ENCODE data around the gene DEAF1.

The DEAF1 gene

DNA sequence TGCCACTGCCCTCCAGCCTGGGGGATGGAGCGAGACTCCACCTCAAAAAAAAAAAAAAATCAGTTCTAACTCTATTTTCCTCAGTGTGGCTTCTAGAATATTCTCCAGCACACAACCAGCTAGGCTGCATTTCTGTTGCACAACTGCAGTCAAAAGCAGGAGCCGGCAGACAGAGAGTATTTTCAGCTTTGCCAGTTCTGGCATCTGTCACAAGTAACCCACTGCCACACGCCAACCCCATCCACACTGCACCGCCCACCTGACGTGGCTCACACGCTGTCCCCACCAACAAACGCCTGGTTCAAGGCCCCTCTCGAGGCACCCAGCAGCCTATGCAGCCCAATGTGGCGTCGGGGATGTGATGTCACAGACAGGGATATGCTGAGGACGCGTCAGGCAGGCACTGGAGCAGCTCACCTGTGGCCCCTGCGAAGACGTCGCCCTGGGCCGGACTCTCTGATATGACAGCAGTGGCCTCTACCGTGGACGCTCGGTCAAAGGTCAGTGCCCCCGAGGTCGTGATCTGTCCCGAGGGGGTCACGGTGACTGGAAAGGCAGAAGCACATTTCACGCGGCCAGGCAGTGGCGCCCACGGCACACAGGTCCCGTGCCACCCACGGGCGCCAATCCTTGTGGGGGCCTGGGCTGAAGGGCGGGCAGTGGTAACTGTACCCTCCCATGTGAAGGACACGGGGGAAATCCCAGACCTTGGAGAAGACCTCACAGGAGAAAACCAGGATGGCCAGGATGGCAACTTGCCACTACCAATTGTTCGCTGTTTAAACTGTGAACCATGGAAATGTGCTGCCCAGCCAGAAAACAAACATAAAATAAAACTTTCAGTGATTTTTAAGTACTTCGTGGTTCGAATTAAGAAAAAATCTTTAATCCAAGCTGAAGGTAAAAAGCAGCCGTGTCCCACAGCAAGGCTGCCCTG lies 15.5 kb downstream of the DEAF1 start:
- H3K4me3 ChIP-seq (ENCODE audit: low read length): no peak overlapping the region
- H3K9ac ChIP-seq (ENCODE audit: low read length): no peak overlapping the region
- H3K27me3 ChIP-seq (ENCODE audit: control insufficient read depth, insufficient read depth, low read length): no peaks in the 10 kb centered on the region
- no peaks in the 10 kb centered on the region for H3K4me1 ChIP-seq (ENCODE audit: control insufficient read depth, insufficient read depth, low read length)
- peaks cover 11% of the 10 kb centered on the region for H3K36me3 ChIP-seq (ENCODE audit: control insufficient read depth, insufficient read depth, low read length)
- no peak overlapping the region for H3K27ac ChIP-seq (ENCODE audit: low read depth, low read length)

DNA sequence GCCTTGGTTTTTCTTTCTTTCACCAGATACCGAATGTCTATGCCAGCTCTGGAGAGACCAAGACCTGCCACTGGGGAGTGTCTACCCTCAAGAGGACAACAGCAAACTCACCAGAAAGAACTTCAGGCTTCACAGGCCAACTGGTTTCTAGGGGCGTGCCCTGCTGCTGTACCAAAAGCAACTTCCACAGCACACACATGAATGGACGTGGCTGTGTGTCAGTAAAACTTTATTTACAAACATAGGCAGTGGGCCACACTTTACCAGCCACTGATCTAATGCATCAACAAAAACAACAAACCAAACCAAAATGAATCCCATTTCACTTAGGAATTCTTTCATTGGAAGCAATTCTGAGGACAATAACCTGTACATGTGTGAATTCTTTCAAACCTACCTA lies 16.7 kb downstream of the DEAF1 start:
- H3K9ac ChIP-seq (ENCODE audit: low read length): no peak overlapping the region
- no peaks in the 10 kb centered on the region for H3K4me1 ChIP-seq (ENCODE audit: control insufficient read depth, insufficient read depth, low read length)
- no peak overlapping the region for H3K27ac ChIP-seq (ENCODE audit: low read depth, low read length)
- H3K27me3 ChIP-seq (ENCODE audit: control insufficient read depth, insufficient read depth, low read length): no peaks in the 10 kb centered on the region
- no peak overlapping the region for H3K4me3 ChIP-seq (ENCODE audit: low read length)
- peaks cover 18% of the 10 kb centered on the region for H3K36me3 ChIP-seq (ENCODE audit: control insufficient read depth, insufficient read depth, low read length)

DNA sequence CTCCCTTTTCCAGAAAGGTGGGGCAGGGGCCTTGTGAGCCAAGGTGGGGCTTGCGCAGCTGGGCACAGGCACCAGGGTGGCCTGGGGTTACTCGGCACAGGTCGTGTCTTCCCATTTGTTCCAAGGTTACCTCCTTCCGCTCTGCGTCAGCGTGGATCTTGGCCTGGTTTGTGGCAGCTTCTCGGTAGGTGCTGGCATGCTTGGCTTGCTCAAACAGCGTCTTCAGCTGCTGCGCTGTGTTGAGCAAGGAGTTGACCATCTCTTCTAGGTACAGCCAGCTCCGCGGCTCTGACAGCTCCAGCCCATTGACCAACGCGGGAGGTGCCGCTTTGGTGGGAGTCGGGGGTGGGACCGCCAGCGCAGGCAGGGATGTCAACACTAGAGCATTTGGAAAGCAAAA lies 20.6 kb downstream of the DEAF1 start:
- no peaks in the 10 kb centered on the region for H3K27me3 ChIP-seq (ENCODE audit: control insufficient read depth, insufficient read depth, low read length)
- H3K4me3 ChIP-seq (ENCODE audit: low read length): no peak overlapping the region
- H3K36me3 ChIP-seq (ENCODE audit: control insufficient read depth, insufficient read depth, low read length): peaks cover 16% of the 10 kb centered on the region
- no peaks in the 10 kb centered on the region for H3K4me1 ChIP-seq (ENCODE audit: control insufficient read depth, insufficient read depth, low read length)
- H3K27ac ChIP-seq (ENCODE audit: low read depth, low read length): no peak overlapping the region
- no peak overlapping the region for H3K9ac ChIP-seq (ENCODE audit: low read length)

DNA sequence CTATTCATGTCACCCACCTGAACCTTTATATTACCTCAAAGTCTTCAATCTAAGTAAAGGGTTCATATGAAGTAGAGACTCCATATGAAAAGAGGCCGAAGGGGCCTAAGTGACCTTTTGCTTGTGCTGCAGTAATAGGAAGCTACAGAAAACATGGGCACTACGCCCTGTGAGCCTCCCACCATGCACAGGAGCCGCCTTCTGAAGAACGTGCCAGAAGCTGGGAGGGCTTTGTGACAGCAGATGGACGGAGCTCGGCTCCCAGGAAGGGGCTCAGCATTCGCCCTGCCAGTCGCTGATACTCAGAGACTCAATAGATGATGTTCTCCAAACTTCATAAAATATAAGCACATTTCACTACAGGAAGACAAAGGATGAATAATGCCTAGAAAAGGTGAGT lies 21.2 kb downstream of the DEAF1 start:
- H3K36me3 ChIP-seq (ENCODE audit: control insufficient read depth, insufficient read depth, low read length): peaks cover 14% of the 10 kb centered on the region
- H3K4me1 ChIP-seq (ENCODE audit: control insufficient read depth, insufficient read depth, low read length): no peaks in the 10 kb centered on the region
- no peaks in the 10 kb centered on the region for H3K27me3 ChIP-seq (ENCODE audit: control insufficient read depth, insufficient read depth, low read length)
- no peak overlapping the region for H3K9ac ChIP-seq (ENCODE audit: low read length)
- no peak overlapping the region for H3K27ac ChIP-seq (ENCODE audit: low read depth, low read length)
- H3K4me3 ChIP-seq (ENCODE audit: low read length): no peak overlapping the region

DNA sequence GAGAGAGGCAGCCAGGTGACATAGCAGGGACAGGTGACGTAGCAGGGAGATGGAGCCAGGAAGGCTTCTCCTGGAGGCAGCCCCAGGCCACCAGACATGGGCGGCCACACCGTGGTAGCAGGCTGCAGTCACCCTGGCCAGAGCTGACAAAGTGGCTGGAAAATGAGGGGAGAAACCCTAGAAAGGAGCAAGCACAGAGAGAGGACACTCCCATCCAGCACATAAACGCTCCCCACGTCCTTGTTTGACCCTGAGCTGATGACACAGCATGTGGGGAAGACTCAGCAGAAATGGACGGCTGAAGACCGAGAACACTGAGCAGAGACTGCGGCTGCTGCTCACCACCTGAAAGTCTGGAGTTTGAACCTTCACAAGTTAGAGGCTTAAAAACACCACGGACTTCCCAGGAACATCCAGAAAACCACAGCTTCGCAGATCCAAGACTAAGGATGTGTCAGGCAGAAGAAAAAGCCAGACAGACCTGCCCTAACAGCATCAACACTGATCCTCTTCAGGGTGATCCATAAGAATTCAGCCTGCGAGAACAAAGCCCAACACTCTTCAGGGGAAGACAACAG lies 29.2 kb downstream of the DEAF1 start:
- H3K36me3 ChIP-seq (ENCODE audit: control insufficient read depth, insufficient read depth, low read length): peaks cover 2% of the 10 kb centered on the region
- no peaks in the 10 kb centered on the region for H3K27me3 ChIP-seq (ENCODE audit: control insufficient read depth, insufficient read depth, low read length)
- H3K4me1 ChIP-seq (ENCODE audit: control insufficient read depth, insufficient read depth, low read length): peaks cover 11% of the 10 kb centered on the region
- H3K27ac ChIP-seq (ENCODE audit: low read depth, low read length): peak overlapping the region; percentile 68
- H3K4me3 ChIP-seq (ENCODE audit: low read length): no peak overlapping the region
- H3K9ac ChIP-seq (ENCODE audit: low read length): no peak overlapping the region

DNA sequence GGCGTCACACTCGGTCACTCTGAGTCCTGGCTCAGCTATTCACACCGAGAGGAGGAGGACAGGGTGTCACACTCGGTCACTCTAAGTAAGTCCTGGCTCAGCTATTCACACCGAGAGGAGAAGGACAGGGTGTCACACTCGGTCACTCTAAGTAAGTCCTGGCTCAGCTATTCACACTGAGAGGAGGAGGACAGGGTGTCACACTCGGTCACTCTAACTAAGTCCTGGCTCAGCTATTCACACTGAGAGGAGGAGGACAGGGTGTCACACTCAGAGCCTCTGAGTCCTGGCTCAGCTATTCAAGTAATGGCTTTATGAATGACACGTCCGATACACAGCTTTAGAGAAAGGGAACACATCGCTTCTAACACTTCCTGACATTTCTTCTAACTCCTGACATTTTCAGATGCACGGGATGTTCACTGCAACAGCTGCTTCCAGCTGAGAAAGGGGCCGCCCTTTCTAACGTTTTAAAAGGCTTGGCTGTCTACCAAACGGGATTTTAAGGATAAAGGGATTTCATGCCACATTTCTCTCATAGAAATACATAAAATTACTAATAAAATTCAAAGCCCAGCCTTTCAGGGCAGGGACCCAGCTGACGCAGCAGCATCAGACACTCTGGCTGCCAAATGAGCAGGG lies 29.8 kb downstream of the DEAF1 start:
- no peak overlapping the region for H3K4me3 ChIP-seq (ENCODE audit: low read length)
- peaks cover 2% of the 10 kb centered on the region for H3K36me3 ChIP-seq (ENCODE audit: control insufficient read depth, insufficient read depth, low read length)
- H3K27me3 ChIP-seq (ENCODE audit: control insufficient read depth, insufficient read depth, low read length): no peaks in the 10 kb centered on the region
- no peak overlapping the region for H3K9ac ChIP-seq (ENCODE audit: low read length)
- H3K27ac ChIP-seq (ENCODE audit: low read depth, low read length): peak overlapping the region; percentile 68
- peaks cover 11% of the 10 kb centered on the region for H3K4me1 ChIP-seq (ENCODE audit: control insufficient read depth, insufficient read depth, low read length)

DNA sequence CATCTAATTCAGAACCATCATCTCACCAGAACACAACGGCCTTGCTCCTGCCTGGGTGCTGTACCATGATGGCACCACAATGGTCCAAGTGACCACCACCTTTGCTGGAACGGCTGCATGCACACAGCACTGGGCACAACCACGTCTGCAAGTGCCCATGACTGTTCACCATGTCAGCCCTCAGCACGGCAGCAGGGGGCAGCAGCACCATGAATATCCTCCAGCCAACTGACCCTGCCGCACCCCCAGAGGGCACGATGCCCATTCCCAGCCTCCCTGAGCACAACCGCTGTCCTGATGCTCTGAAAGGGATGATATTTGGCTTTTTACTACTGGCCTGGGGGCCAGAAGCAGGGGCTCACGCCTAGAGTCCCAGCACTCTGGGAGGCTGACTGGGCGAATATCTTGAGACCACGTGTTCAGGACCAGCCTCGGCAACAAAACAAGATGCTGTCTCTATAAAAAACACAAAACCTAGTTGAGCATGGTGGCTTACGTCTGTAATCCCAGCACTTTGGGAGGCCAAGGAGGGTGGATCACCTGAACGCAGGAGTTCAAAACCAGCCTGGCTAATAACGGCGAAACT lies 32.2 kb downstream of the DEAF1 start:
- Histone ChIP-seq H3K4me3 (ENCODE audit: low read length) (no peak overlapping the region), H3K27me3 (ENCODE audit: control insufficient read depth, insufficient read depth, low read length) (no peaks in the 10 kb centered on the region), H3K36me3 (ENCODE audit: control insufficient read depth, insufficient read depth, low read length) (peaks cover 5% of the 10 kb centered on the region), H3K4me1 (ENCODE audit: control insufficient read depth, insufficient read depth, low read length) (peaks cover 11% of the 10 kb centered on the region), H3K27ac (ENCODE audit: low read depth, low read length) (no peak overlapping the region), H3K9ac (ENCODE audit: low read length) (no peak overlapping the region)

DNA sequence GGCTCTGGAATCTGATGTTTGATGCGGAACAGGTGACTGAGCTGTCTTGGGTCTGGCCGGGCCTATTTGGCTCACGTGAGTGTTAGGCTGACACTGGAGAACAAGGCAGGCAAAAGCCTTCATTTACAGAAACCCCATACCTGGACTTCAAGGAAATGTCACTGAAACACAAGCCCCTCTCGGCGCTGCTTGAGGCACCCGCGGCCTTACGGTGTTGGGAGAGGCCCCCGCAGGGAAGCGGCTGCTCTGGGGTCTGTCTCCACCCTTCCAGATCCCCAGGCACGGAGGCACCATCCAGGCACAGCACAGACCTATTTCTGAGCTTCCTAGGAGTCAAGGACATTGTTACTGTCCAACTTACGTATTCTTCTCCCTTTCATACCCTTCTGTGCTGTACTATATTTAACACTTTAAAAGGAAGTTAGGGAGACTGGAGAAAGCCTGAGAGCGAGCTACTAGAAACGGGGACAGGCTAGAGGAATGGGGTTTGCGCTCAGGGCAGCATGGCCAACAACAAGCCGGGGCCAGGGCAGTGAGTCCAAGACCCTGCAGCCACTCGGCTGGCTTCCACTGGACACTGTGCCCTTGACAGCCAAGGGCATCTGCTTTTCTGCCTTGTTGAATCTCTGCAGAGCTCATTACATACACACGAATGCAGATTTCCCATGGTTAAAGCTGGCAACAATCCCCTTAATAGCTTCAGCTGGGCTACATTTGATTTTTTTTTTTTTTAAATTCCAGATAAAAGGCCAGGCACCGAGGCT lies 34.2 kb downstream of the DEAF1 start:
- peaks cover 7% of the 10 kb centered on the region for H3K4me1 ChIP-seq (ENCODE audit: control insufficient read depth, insufficient read depth, low read length)
- H3K36me3 ChIP-seq (ENCODE audit: control insufficient read depth, insufficient read depth, low read length): peaks cover 2% of the 10 kb centered on the region
- H3K27ac ChIP-seq (ENCODE audit: low read depth, low read length): no peak overlapping the region
- H3K4me3 ChIP-seq (ENCODE audit: low read length): no peak overlapping the region
- no peak overlapping the region for H3K9ac ChIP-seq (ENCODE audit: low read length)
- no peaks in the 10 kb centered on the region for H3K27me3 ChIP-seq (ENCODE audit: control insufficient read depth, insufficient read depth, low read length)

DNA sequence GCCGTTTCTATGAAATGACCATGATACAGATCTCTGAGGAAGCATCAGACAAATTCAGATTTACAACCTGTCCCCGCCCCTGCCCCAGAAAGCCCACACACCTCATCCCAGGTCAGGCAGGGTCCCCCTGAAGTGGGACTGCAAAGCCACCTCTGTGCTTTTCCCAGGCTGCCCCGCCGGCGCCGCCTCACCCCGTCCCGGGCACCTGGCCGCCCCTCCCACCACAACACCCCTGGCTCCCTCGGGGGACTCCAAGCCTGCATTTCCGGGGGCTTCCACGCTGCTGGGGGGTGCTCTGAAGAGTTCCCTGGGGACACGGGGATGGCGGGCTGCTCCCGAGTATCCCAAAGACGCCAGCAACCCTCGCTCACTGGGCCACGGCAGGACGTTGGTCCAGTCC lies 34.7 kb downstream of the DEAF1 start:
- H3K9ac ChIP-seq (ENCODE audit: low read length): no peak overlapping the region

DNA sequence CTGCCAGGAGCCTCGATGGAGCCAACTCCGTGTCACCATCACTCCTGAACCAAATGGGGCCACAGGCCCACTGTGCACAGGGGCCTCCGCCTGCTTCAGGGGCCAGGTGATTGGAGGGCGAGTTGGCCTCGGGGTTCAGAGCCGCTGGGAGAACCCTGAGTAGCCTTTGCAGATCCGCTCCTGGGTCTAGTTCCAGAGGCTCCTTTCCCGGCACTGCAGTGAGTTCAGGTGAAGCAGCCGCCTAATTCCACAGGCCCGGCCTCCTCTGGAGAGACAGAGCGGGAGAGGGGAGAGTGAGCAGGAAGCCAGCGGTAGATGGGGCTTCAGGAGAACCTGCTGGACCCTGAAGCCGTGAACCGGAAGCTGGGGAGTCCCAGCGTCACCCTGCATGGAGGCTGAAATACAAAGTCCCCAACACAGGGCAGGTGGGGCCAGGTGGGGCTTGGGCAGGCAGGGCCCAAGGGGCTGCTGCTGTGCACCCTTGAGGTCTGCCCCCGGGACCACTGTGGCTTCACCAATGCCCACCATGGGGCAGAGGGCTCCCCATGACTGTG lies 35.4 kb downstream of the DEAF1 start:
- no peak overlapping the region for H3K9ac ChIP-seq (ENCODE audit: low read length)
- no peaks in the 10 kb centered on the region for H3K27me3 ChIP-seq (ENCODE audit: control insufficient read depth, insufficient read depth, low read length)
- H3K27ac ChIP-seq (ENCODE audit: low read depth, low read length): no peak overlapping the region
- peaks cover 2% of the 10 kb centered on the region for H3K36me3 ChIP-seq (ENCODE audit: control insufficient read depth, insufficient read depth, low read length)
- no peak overlapping the region for H3K4me3 ChIP-seq (ENCODE audit: low read length)
- no peaks in the 10 kb centered on the region for H3K4me1 ChIP-seq (ENCODE audit: control insufficient read depth, insufficient read depth, low read length)

More for the DNA sequence above, 34.7 kb downstream of the DEAF1 start:
- Histone ChIP-seq H3K4me3 (ENCODE audit: low read length) (no peak overlapping the region), H3K36me3 (ENCODE audit: control insufficient read depth, insufficient read depth, low read length) (peaks cover 2% of the 10 kb centered on the region), H3K4me1 (ENCODE audit: control insufficient read depth, insufficient read depth, low read length) (peaks cover 1% of the 10 kb centered on the region), H3K27me3 (ENCODE audit: control insufficient read depth, insufficient read depth, low read length) (no peaks in the 10 kb centered on the region), H3K27ac (ENCODE audit: low read depth, low read length) (no peak overlapping the region)

DNA sequence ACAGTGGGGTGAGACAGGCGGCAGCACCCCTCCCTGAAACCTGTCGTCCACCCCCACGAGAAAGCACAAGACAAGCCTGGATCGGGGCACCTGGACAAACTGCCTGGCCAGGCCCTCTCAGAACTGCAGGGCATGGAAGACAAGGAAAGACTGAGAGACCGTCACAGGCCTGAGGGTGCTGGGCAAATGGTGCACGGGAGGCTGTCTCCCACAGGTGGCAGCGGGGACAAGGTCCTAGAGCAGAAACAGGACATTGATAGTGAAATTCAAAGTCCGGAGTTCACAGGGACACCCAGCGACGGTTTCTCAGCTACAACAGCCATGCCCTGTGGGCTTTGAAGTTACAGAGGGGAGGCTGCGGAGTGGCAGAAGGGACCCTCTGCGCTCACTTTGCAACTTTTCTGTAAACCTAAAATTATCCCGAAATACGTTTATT lies 37.3 kb downstream of the DEAF1 start:
- Histone ChIP-seq H3K4me1 (ENCODE audit: control insufficient read depth, insufficient read depth, low read length) (no peaks in the 10 kb centered on the region), H3K36me3 (ENCODE audit: control insufficient read depth, insufficient read depth, low read length) (peaks cover 8% of the 10 kb centered on the region), H3K9ac (ENCODE audit: low read length) (no peak overlapping the region), H3K27ac (ENCODE audit: low read depth, low read length) (no peak overlapping the region), H3K27me3 (ENCODE audit: control insufficient read depth, insufficient read depth, low read length) (no peaks in the 10 kb centered on the region), H3K4me3 (ENCODE audit: low read length) (no peak overlapping the region)
